Effector CD8-positive, alpha-beta T cell (primary cell): ENCODE measurements around the gene GPR4.
A peak's percentile ranks its signal among the peaks of the same experiment; 100 is the strongest.

ENCODE experiments used
- DNase-seq: peaks from one replicate; lab custom pipeline; 2025; lab: John Stamatoyannopoulos, UW

GPR4 gene

DNA sequence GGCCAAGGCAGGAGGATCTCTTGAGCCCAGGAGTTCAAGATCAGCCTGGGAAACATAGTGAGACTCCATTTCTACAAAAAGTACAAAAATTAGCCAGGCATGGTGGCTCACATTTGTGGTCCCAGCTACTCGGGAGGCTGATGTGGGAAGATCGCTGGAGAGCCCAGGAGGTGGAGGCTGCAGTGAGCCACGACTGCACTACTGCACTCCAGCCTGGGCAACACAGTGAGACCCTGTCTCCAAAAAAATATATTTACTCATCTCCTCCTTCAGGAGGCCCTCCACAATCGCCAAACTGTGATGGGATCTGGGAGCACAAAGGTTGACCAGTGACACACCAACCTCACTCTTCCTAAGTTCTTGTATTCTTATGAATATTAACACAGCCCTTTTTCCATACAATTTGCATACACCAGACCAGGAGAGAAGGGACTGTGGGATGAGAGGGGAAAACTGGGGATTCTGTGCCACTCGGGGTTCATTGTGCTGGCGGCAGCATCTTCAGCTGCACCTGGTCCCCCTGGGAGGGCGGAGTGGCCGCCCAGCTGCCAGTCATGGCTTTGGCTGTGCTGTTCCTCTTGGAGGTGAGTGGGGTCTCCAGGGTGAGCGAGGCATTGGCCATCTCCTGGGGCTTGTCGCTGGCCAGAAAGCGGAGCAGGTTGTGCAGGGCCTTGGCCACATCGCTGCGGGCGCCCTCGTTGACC lies 11.6 kb downstream of the GPR4 start:
- DNase-seq, result no peak

DNA sequence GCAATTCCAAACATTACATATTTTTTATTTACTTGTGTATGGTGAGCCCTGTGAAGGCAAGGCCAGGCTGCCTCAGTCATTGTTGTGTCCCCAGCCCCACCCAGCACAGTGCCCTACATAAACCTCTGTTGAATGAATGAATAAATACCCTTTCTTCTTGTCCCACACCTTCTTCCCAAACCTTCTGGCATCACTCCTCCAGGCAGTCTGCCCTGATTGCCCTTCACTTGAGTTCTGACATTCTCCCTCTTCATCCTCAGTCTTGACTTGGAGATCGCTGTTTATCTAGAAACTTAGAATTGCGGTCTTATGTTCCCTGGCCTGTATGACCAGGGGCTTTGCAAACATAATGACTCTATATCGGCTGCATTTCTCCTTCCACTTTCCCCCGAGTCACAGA lies 12.2 kb downstream of the GPR4 start:
- no peak for DNase-seq

DNA sequence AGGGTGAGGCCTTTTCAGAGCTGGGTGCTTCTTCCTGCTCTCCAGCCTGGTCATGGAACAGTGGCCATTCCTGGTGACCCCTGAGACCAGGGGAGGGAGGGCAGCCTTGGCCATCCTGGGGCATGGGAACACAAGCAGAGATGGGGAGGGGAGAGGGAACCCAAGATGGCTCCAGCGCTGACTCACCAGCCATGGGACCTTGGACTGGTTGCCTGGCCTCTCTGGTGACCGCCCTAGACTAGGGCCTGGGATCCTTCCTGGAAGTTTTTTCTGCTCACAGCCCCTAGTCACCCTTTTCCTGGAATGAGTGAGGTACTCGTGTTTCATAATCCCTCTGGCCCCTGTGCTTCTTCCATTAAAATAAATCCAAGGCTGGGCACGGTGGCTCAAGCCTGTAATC lies 14.1 kb downstream of the GPR4 start:
- no peak for DNase-seq

DNA sequence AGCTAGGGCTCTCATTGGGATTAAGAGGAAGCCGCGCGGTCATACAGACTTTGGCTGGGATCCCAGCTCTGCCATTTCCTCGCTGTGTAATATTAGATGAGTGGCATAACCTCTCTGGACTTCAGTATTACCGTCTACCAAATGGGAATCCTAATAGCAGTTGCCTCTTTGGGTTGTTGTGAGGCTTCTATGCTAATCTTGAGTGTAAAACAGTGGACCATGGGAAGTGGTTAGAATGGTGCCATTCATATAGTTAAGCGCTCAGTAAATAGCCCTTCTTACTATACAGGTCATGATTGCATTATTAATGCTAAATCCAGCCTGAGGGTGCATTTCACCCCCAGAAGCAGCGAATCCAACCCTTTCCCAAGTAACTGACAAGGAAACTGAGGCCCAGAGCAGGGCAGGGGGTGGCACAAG lies 16.8 kb downstream of the GPR4 start:
- DNase-seq, result no peak

DNA sequence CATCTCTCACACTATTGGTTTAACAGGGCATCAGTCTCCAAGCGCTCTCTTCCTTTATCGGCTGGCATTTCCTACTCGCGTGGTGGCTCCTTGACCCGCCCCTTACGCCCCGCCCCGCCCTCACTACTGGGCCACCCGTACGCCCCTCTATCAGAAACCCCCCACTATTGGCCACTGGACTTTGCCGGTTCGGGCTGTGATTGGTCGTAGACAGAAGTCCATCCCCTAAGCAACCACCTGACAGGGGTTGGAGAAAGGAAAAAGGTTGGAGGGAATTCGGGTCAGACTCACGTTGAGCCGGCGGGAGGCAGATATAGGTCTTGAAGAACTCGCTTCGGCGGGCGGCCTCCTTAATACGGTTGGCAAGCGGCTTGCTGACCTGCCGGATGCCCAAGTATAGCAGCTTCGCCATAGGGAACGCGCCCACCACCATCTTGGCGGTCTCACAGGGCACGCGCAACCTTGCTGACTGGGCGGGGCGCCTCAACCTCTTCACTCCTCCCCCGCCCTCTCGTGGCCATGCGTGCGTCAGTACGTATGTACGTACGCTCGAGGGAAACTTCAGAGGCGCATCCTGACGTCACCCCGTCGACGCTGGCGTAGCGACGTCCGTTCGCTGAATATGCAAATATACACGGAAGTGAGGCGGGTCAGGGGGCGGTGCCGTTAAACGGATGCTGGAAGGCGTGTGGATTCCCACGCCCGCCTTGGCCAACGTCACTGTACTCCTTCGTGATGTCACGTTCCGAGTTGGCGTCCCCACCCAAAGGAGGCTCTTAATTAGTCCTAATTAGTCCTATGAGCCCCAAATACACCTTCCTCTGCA lies 17.5 kb downstream of the GPR4 start, which contains the start of gene OPA3:
Gene OPA3 (minus strand): TSS at position 471 of the 826 bp plus-strand sequence. CDS start 38 bp downstream, at position 433.
- DNase-seq, result peak; percentile 98

DNA sequence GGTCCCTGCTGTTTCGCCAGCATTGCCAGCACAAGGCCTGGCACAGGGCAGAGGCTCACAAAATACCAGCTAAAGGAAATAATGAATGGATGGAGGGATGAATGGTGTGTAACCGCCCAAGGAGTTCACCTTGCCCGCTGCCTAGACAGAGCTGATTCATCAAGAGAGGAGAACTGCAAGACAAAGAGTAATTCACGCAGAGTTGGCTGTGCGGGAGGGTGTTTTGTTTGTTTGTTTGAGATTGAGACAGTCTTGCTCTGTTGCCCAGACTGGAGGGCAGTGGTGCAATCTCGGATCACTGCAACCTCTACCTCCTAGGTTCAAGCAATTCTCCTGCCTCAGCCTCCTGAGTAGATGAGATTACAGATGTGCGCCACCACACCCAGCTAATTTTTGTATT lies 20.4 kb downstream of the GPR4 start:
- DNase-seq, result no peak

DNA sequence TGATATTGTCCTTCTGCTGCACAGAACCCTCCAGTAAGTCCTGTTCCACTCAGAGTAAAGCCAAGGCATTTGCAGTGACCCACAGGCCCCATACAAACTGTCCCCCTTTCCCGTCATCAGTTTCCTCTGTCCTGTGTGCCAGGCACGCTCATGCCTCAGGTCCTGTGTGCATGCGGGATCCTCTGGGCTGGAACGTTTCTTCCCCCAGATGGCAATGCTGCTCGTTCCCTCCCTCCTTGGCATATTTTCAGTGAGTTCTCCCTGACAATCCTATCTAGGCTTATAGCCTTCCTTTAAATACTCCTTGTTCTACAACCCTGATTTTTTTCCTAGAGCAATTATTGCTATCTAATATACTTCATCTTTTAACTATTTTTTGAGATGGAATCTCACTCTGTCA lies 23.2 kb downstream of the GPR4 start:
- no peak for DNase-seq

DNA sequence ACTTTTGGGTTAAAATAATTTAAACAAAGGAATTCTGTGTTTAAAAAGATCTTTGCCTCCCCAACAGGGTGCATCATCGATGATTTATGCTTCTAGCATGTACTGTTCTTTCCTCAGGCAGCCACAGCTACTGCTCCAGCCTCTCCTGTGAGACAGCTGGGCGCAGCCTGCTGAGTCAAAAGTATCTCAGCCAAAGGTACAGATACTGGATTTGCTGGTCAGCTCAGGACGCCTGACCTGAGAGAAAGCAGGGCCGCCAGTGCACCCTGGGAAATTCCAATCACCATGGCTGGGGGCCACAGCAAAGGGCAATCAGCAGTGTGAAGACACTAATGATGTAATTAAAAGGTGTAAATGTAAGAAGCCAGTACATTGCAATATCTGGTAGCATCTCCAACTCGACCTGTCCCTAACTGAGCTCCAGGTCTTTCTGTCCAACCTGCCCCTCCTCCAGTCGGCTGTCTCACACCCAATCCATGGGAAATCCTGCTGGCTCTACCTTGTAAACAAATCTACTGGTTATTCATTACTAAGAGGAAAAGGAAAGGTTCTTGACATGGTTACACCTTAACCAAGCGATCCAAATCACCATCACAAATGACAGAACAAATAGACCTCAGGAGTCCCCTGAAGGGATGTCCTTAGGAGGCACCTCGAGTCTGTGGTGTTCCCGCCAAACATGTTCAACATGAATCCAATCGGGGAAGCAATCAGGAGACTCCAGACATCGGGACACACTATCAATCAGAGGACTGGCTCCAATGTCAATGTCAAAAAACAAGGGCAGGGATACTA lies 24.7 kb downstream of the GPR4 start:
- DNase-seq, result no peak

DNA sequence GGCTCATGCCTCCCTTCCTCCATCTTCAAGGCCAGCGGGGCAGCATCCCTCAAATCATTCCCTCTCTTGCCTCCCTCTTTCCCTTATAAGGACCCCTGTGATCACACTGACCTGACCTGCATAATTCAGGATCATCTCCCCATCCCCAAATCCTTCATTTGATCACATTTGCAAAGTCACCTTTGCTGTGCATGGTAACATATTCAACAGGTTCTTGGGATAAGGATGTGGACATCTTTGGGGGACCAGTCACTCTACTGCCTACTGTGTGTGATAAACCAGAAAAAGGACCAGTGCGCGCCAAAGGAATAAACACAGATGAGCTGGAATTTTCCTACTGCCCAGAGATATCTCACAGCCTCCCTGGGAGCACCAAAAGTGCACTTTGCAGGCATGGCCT lies 25.3 kb downstream of the GPR4 start:
- no peak for DNase-seq

DNA sequence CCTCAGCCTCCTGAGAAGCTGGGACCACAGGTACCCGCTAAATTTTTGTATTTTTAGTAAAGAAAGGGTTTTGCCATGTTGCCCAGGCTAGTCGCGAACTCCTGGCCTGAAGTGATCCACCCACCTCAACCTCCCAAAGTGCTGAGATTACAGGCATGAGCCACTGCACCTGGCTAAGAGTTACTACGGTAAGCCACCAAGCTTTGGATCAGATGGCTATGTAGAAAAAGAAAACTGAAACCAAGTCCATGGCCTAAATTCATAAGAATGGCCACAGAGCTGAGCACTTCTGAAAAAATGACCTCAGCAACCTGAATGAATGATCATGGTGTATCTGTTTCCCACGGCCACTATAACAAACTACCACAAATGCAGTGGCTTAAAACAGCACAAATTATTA lies 26.8 kb downstream of the GPR4 start:
- DNase-seq, result no peak

DNA sequence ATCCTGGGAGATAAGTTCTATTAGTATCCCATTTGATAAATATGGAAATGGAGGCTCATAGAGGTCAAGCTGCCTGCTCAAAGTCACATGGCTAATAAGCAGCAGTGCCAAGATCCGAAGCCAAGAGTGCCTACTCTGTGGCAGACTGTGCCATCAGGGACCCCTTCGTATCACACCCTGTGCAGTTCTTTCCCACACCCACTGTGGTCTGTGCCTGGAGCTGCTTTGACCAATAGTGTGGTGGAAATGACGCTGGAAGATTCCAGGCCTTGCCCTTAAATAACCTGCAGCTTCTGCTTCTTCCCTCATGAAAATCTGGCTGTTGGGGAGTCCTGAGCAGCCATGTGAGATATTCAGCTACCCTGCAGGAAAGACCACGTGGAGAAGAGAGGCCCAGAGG lies 27.5 kb downstream of the GPR4 start:
- no peak for DNase-seq

DNA sequence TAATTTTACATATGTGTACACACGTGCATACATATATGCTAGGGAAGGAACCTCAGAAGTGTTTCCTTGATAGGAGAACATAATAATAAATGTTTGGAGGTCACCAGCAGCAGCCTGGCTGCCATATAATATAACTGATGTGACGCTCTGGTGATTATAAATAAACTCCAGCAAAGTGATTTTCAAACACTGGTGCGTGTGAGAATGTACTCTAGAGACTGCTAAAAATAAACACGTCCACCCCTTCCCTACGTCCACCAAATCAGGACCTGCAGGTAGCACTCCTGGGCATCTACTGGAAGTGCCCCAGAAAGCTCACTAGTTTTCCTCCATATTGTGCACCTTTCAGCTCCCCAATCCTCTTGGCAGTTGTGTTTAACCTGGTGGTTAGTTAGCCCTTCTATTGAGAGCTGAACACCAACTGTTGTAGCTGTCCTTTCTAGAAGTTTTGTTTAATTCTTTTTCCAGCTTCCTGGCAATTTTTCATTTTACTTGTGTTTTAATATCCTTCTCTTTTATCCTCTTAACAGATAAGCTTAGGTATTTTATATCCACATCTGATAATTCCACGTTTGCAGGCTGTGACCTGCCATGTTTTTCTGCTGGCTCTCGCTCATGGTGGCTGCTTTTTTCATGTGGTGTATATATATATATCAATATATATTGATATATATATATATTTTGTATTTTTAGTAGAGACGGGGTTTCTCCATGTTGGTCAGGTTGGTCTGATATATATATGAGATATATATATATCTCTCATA lies 30.4 kb downstream of the GPR4 start:
- no peak for DNase-seq

DNA sequence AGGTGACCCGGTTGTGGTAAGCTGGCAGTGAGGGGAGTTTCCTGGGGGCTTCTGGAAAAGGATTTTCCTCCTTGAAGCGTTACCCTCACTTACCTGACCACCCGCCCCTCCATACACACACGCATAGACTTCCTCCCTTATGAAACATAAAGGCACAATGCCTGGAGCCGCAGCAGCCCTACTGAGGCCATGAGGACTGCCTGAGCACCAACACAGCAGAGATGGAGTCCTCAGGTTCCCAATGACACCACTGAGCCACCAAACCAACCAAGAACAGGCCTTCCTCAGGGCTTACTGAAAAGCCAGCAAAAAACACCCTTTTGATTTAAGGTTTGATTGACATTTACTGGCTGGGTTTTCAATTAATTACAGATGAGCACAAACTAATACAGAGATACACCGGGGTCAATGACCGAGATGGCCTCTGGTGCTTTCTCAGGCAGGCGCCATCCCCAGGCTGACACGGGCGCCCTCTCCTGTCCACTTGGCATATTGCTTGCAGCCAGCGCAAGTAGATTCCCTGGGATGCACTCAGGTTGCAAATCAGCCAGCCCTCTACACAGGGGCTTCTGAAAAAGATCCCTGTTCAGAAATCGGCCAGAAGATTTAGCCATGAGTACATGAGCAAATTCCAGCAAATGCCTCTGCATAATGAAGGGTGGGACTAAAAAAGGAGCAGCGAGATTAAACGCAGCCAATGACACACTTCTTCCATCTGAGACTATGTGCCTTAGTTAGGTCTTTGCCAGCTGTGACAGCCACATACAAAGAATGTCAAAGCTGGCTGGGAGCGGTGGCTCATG lies 32.2 kb downstream of the GPR4 start:
- peak; percentile 39 for DNase-seq

DNA sequence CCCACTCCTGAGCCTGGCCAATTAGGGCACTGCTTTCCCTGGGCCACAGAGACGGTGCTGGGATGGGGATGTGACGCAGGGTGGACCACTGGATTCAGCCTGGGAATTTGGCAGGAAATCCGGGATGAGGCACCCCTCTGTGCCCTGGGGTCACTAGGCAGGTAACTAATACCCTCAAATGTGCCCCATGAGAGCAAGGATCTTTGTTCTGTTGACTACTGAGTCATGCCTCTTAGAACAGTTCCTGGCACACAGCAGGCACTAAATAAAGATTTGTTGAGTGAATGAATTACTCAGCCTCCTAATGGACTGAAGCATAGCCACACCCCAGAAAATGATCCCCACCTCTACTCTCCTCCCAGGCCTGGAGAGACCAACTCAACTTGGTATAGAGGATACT lies 33.3 kb downstream of the GPR4 start:
- no peak for DNase-seq

DNA sequence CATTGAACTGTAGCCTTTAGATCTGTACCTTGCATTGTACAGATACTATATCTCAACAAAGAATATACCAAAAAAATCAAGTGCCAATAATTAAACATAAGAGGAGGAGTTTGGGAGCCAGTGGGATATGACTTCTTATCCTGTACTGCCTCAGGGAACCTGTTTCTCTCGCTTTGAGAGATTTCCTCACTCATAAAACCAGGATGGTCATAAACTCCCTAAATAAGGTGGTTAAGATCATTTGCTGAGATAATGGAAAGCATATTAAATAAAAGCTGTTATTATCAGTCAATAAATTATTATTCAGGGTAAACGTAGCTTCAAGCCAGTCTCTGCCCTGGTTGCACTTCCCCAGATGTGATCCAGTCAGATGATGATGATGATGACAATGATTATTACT lies 34.4 kb downstream of the GPR4 start:
- DNase-seq, result no peak

DNA sequence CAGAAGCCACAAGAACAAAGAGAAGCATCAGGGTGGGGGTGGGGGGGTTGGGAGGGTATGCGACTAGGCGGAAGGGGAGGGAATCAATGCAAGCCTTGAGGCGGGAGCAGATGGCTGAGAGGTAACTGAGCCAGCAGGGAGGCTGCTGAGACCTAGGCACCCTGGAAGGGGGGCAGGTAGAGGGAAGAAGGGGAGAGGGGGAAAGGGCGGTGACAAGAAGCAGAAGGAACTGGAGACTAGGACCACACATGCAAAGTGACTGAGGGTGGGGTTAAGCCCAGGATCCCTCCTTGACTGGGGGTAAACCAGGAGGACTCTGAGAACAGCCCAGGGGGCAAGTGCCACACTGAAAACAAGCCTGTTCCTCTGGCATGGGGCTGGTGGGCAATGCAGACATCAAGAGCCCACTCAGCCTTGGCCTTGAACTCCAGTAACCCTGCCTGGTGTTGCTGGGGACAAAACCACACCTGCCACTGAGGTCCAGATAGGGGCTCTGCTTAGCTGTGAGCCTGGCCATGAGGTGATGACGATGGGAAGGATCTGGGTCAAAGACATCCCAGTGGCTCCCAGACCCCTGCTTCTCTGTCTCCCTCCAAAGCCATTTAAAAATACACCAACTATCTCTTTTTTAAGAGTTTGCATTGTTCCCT lies 37.8 kb downstream of the GPR4 start:
- no peak for DNase-seq

DNA sequence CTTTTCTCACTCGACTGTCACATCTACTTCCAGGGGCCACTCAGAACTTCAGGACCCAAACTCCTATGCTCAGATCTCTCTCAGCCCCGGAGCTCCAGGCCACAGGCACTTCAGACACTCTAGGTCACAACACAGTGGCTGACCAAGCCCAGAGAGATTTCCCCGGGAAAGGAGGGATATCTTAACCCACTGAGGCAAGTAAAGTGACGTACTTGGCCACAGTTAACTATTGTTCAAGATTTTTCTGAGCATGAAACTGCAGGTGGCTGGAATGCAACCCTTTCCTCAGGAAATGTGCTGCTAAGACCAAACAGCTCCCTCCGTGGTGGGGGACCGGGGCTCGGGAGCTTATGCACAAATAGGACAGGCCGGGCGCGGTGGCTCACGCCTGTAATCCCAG lies 41.3 kb downstream of the GPR4 start:
- DNase-seq, result no peak

DNA sequence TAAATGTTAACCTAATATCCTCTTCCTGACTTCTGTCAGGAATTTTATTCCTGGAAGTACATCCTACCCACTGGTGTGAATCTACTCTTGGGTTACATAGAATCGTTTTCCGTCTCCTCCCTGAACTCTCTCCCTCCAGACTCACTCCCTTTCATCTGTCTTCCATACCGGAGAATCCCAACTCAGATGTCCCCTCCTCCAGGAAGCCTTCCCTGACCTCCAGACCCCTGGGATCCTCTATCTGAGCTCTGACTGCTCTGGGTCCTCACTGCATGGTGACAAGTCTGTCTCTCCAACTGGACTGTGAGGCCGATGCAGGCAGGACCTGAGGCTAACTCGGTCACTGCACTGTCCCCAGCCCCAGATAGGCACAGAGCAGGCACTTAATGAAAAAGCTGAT lies 42.0 kb downstream of the GPR4 start:
- DNase-seq, result no peak

DNA sequence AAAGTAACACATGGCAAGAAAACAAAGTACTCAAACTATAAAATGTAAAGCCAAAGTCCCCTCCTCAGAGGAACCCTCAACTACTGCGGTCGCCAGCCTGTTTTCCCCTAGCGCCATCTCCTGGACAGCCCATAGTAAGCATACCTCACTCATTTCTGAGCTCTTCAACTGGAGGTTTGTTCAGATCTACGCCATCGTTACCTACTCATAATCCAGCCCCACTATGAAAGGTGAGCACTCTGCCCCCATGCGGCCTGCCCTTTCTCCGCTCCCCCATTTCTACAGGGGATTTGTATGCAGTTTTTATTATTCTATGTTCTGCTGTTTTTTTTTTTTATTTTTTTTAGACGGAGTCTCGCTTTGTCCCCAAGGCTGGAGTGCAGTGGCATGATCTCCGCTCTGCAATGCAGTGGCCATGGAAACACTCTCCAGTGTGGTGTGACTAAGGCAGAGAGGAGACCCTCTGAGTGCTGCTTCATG lies 43.6 kb downstream of the GPR4 start:
- DNase-seq, result peak; percentile 62

DNA sequence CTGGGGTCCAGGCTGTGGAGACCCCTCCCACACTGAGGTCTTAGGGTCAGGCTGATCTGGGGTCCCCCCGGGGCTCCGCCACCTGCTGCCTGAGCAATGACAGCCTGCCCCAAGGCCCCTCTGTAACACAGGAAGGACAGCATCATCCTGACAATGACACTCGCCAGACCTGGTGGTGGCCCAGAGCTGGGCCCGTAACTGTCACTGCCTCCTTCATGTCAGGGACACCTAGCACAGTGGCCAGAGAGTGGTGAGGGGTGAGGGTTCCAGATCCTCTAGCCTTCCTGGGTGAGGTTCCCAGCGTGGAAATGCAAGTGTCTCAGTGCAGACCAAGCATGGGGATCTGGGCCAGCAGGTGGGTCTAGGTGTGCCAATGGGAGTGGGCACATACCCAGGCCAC lies 45.2 kb downstream of the GPR4 start:
- no peak for DNase-seq
